GM12878 (cell line): Measurements from ENCODE around the gene FHL1. TPM values are rescaled to one million over a fixed set of nuclear protein-coding genes. Genes with fewer than 3 reads are reported as not detected.

Source experiments
- ATAC-seq: fragments of 200-7000 bp; cut with Tn5 transposase; 3 replicates; pipeline ENCODE4 v1.9.1; 2020; ENCODE audit warnings: mild to moderate bottlenecking, moderate library complexity
- BruUV-seq: library from RNA; stranded (reverse); fragments of 400-500 nt; replicated peaks from 2 replicates; lab custom pipeline; 2021; lab: Mats Ljungman, UMichigan
- CTCF ChIA-PET: fragments of 300-600 bp; sonication (Branson Sonifier 250); formaldehyde crosslinking; extraction: SDS; loops from one replicate; lab custom pipeline; 2021; ENCODE audit warnings: inconsistent platforms; lab: Yijun Ruan, JAX
- POLR2A ChIA-PET: fragments of 350-600 bp; formaldehyde crosslinking; extraction: SDS; loops from one replicate; lab custom pipeline; 2021; ENCODE audit warnings: inconsistent platforms; lab: Charles Lee
- RAD21 ChIA-PET: fragments of 300-600 bp; sonication (Branson Sonifier 250); formaldehyde crosslinking; loops from one replicate; lab custom pipeline; 2023; ENCODE audit warnings: antibody characterized with exemption; ENCODE audit not compliant: unreplicated experiment; lab: Charles Lee
- SMC1A ChIA-PET: fragments of 300-600 bp; sonication (Branson Sonifier 250); formaldehyde crosslinking; loops from one replicate; lab custom pipeline; 2023; ENCODE audit not compliant: unreplicated experiment, uncharacterized antibody; lab: Charles Lee
- DNase-seq: peaks from one replicate; pipeline ENCODE4 v3.0.0-alpha.2; 2011; ENCODE audit warnings: low read depth, low spot score
- FAIRE-seq: peaks from 3 replicates; lab custom pipeline; 2011; peaks lifted over from hg19 to GRCh38; lab: Jason Lieb, UNC
- H2AFZ ChIP-seq: 2 replicates; pipeline ENCODE4 v1.6.0; 2011; ENCODE audit warnings: low read depth, low read length, control low read depth; ENCODE audit not compliant: control insufficient read depth
- H3K27ac ChIP-seq: 2 replicates; pipeline ENCODE4 v1.5.1; 2011; ENCODE audit warnings: control low read depth; ENCODE audit not compliant: control insufficient read depth, insufficient read depth
- H3K27me3 ChIP-seq, 2 experiments: replicated peaks in 1 of 2; 2 replicates each; pipeline versions ENCODE4 v1.6.0 to v1.6.1; 2011; ENCODE audit warnings: low read length in 1 of 2; ENCODE audit not compliant: control insufficient read depth in 2 of 2, insufficient read depth in 2 of 2
- H3K36me3 ChIP-seq, 2 experiments: 2 replicates each; pipeline ENCODE4 v1.5.1; 2011; ENCODE audit warnings: low read length in 1 of 2; ENCODE audit not compliant: control insufficient read depth in 2 of 2, insufficient read depth in 2 of 2
- H3K4me1 ChIP-seq: 2 replicates; pipeline ENCODE4 v1.6.1; 2011; ENCODE audit warnings: mild to moderate bottlenecking, low read length, moderate library complexity, mixed read lengths; ENCODE audit not compliant: control insufficient read depth, insufficient read depth
- H3K4me2 ChIP-seq: 2 replicates; pipeline ENCODE4 v1.6.0; 2011; ENCODE audit warnings: control low read depth; ENCODE audit not compliant: control insufficient read depth, insufficient read depth
- H3K4me3 ChIP-seq: fragments of 200-600 bp; sonication (generic); 2 replicates; pipeline ENCODE4 v1.5.1; 2016
- H3K79me2 ChIP-seq: 2 replicates; pipeline ENCODE4 v1.6.0; 2011; ENCODE audit warnings: low read length; ENCODE audit not compliant: control insufficient read depth, insufficient read depth
- H3K9ac ChIP-seq: 2 replicates; pipeline ENCODE4 v1.8.0; 2011; ENCODE audit warnings: low read length, control low read depth, mixed read lengths; ENCODE audit not compliant: control insufficient read depth, insufficient read depth
- H3K9me3 ChIP-seq: replicated peaks from 3 replicates; pipeline ENCODE4 v1.5.1; 2011; ENCODE audit warnings: mild to moderate bottlenecking, low read length; ENCODE audit not compliant: control insufficient read depth, insufficient read depth
- H4K20me1 ChIP-seq: 2 replicates; pipeline ENCODE4 v1.6.0; 2011; ENCODE audit not compliant: control insufficient read depth, insufficient read depth
- ATF7 ChIP-seq: fragments of 450-650 bp; IDR thresholded peaks from 2 replicates; pipeline ENCODE4 v1.6.1; 2016; ENCODE audit warnings: low read depth, mild to moderate bottlenecking
- BACH1 ChIP-seq: fragments of 450-650 bp; IDR thresholded peaks from 2 replicates; pipeline ENCODE4 v1.6.1; 2017; ENCODE audit warnings: mild to moderate bottlenecking, borderline replicate concordance
- CBFB ChIP-seq: IDR thresholded peaks from 2 replicates; pipeline ENCODE4 v1.6.1; 2016; ENCODE audit warnings: antibody characterized with exemption, low read depth
- CEBPB ChIP-seq, 2 experiments: fragments of 150-350 bp in 1 of 2; IDR thresholded peaks; 2 replicates each; pipeline ENCODE4 v1.6.1; 2012 to 2014; ENCODE audit warnings: low read depth in 2 of 2, low read length in 2 of 2, borderline replicate concordance in 1 of 2, inconsistent platforms in 1 of 2
- GABPA ChIP-seq: IDR thresholded peaks from 2 replicates; pipeline ENCODE4 v1.6.1; 2014; ENCODE audit warnings: antibody characterized with exemption, low read depth, mild to moderate bottlenecking, inconsistent platforms
- IKZF2 ChIP-seq, 2 experiments: fragments of 450-650 bp; IDR thresholded peaks; 2 replicates each; pipeline ENCODE4 v1.6.1; 2017; ENCODE audit warnings: mild to moderate bottlenecking in 2 of 2, moderate library complexity in 2 of 2
- MTA3 ChIP-seq: IDR thresholded peaks from 2 replicates; pipeline ENCODE4 v1.6.1; 2012; ENCODE audit warnings: low read length, inconsistent platforms, borderline replicate concordance
- NR2C2 ChIP-seq: IDR thresholded peaks from 2 replicates; pipeline ENCODE4 v1.6.1; 2011; ENCODE audit warnings: borderline replicate concordance, low read depth; ENCODE audit not compliant: control insufficient read depth, insufficient read length
- RELA ChIP-seq: fragments of 450-650 bp; IDR thresholded peaks from 2 replicates; pipeline ENCODE4 v1.8.0; 2014; ENCODE audit warnings: borderline replicate concordance; ENCODE audit not compliant: partially characterized antibody
- SMAD1 ChIP-seq: fragments of 450-650 bp; IDR thresholded peaks from 2 replicates; pipeline ENCODE4 v1.6.1; 2018; ENCODE audit warnings: mild to moderate bottlenecking, low read depth; ENCODE audit not compliant: partially characterized antibody
- WGBS: methylation state at CpG from one replicate; pipeline ENCODE4 v1.1.6; 2016; ENCODE audit warnings: low lambda C conversion rate; ENCODE audit not compliant: insufficient replicate concordance, insufficient coverage; ENCODE audit errors: missing lambda C conversion rate; 5-methylcytosine and 5-hydroxymethylcytosine counted together
- in situ Hi-C: fragments of 300-500 bp; cut with MboI; formaldehyde crosslinking; loops from 9 replicates; pipeline ENCODE4 v1.14.3; 2018; ENCODE audit warnings: mixed read lengths
- intact Hi-C: fragments of 100-400 bp; cut with micrococcal nuclease; formaldehyde crosslinking; loops from one replicate; pipeline ENCODE4 v1.14.2; 2022; ENCODE audit not compliant: unreplicated experiment
- polyA plus RNA-seq, 11 experiments: library from polyadenylated mRNA; depleted of rRNA in 4 of 11; unstranded in 6 of 11; stranded (reverse) in 5 of 11; fragments of >200 nt; fragmentation: Nextera tagmentation in 4 of 11; fragmentation: Illumina TruSeq in 1 of 11; extraction: Ambion mirVana in 4 of 11; extraction: Trizol in 1 of 11; gene quantifications; 1 replicate in 1 of 11; 2 replicates in 10 of 11; pipeline versions ENCODE4 v1.2.1 to v1.2.3, GENCODE V29; 2011 to 2016; ENCODE audit warnings: inconsistent platforms in 2 of 11, missing spikeins in 2 of 11, low read depth in 1 of 11
- total RNA-seq, 4 experiments: library from RNA; depleted of rRNA in 3 of 4; stranded (reverse); fragments of >200 nt in 3 of 4; fragmentation: Illumina TruSeq in 1 of 4; extraction: Trizol in 1 of 4; gene quantifications; 2 replicates each; pipeline versions ENCODE4 v1.2.1 to v1.2.3, GENCODE V29; 2013 to 2021
- TF ChIP-seq, protein P1 (sequence below): IDR thresholded peaks from 2 replicates; pipeline ENCODE4 v1.6.1; 2012; ENCODE audit warnings: mild to moderate bottlenecking, low read depth, low read length
- TF ChIP-seq, protein P2 (sequence below): fragments of 450-650 bp; IDR thresholded peaks from 2 replicates; pipeline ENCODE4 v1.6.1; 2017; ENCODE audit warnings: mild to moderate bottlenecking, moderate library complexity
- TF ChIP-seq, protein P3 (sequence below): IDR thresholded peaks from 2 replicates; pipeline ENCODE4 v1.6.1; 2012; ENCODE audit warnings: low read depth, low read length, improper control_type of control experiment
- TF ChIP-seq, protein P4 (sequence below): fragments of 450-650 bp; IDR thresholded peaks from 2 replicates; pipeline ENCODE4 v1.6.1; 2017; ENCODE audit warnings: borderline replicate concordance

Gene FHL1
- total and polyA plus RNA-seq, 10 of the 15 experiments (the other 5 are each of a cell fraction or from before 2014, with no cell fraction given): 0.13 to 0.59 (median 0.34) TPM; not detected in 1

DNA sequence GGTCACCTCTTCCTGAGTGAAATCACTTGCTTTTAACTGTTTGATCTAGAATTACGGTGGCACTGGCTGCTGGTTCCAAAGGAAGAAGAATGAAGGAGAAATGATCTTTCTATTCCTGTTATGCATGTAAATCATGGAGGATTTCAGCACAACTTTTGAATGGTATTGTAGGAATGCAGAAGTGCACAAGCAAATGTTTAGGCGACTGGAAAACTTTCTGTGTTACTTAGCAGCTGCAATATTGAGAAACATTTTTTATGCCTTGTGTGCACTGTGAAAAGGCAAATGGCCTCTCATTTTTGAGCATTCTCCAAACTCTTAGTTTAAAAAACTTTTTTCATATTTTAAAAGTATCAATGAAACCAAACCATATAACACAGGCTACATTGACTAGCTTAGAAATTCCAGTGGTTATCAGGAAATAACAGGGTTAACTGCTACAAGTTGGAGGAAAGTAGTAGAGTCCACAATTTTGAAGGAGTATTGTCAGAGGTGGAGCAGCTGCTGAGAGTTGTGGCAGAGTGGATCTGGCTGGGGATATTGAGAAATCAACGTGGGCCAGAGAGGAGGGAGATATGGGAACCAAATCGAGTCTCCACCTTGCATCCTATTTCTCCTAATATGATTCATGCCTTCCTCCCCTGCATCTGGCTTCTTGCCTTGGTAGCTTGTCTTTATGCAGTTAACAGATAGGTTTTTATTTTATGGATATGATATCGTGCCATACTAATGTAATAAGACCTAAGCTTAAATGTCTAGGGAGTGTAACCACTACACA, 32.0 kb upstream of the FHL1 start:
- 8% methylated on average over 5 of the region's 5 CpGs for WGBS
- SMC1A ChIA-PET: no interaction called here
- H3K4me2 ChIP-seq: no peak overlapping the region

More for the DNA sequence above, 32.0 kb upstream of the FHL1 start:
- Histone ChIP-seq H3K79me2 (no peaks in the 10 kb centered on the region), H3K9me3 (no peaks in the 10 kb centered on the region), H3K27ac (no peak overlapping the region), H4K20me1 (no peaks in the 10 kb centered on the region), H3K27me3 (no peaks in the 10 kb centered on the region), H2AFZ (no peak overlapping the region), H3K9ac (no peak overlapping the region), H3K36me3 (no peaks in the 10 kb centered on the region), H3K4me3 (no peak overlapping the region), H3K4me1 (no peaks in the 10 kb centered on the region)
- ChIA-PET RAD21 (no interaction called here), POLR2A (no interaction called here), CTCF (no interaction called here)
- no peak for FAIRE-seq
- TF ChIP-seq NR2C2 (no peak), ATF7 (no peak), CEBPB (IDR thresholded peaks at IDR 0.05; ENCODE audit: borderline replicate concordance in 1 of 2, low read depth in 2 of 2, low read length in 2 of 2) (no peak), SMAD1 (no peak), CBFB (no peak), GABPA (no peak), IKZF2 (IDR thresholded peaks at IDR 0.05) (no peak), MTA3 (no peak), RELA (no peak), BACH1 (no peak)
- TF ChIP-seq, protein P1, sequence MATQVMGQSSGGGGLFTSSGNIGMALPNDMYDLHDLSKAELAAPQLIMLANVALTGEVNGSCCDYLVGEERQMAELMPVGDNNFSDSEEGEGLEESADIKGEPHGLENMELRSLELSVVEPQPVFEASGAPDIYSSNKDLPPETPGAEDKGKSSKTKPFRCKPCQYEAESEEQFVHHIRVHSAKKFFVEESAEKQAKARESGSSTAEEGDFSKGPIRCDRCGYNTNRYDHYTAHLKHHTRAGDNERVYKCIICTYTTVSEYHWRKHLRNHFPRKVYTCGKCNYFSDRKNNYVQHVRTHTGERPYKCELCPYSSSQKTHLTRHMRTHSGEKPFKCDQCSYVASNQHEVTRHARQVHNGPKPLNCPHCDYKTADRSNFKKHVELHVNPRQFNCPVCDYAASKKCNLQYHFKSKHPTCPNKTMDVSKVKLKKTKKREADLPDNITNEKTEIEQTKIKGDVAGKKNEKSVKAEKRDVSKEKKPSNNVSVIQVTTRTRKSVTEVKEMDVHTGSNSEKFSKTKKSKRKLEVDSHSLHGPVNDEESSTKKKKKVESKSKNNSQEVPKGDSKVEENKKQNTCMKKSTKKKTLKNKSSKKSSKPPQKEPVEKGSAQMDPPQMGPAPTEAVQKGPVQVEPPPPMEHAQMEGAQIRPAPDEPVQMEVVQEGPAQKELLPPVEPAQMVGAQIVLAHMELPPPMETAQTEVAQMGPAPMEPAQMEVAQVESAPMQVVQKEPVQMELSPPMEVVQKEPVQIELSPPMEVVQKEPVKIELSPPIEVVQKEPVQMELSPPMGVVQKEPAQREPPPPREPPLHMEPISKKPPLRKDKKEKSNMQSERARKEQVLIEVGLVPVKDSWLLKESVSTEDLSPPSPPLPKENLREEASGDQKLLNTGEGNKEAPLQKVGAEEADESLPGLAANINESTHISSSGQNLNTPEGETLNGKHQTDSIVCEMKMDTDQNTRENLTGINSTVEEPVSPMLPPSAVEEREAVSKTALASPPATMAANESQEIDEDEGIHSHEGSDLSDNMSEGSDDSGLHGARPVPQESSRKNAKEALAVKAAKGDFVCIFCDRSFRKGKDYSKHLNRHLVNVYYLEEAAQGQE: no peak
- TF ChIP-seq, protein P2, sequence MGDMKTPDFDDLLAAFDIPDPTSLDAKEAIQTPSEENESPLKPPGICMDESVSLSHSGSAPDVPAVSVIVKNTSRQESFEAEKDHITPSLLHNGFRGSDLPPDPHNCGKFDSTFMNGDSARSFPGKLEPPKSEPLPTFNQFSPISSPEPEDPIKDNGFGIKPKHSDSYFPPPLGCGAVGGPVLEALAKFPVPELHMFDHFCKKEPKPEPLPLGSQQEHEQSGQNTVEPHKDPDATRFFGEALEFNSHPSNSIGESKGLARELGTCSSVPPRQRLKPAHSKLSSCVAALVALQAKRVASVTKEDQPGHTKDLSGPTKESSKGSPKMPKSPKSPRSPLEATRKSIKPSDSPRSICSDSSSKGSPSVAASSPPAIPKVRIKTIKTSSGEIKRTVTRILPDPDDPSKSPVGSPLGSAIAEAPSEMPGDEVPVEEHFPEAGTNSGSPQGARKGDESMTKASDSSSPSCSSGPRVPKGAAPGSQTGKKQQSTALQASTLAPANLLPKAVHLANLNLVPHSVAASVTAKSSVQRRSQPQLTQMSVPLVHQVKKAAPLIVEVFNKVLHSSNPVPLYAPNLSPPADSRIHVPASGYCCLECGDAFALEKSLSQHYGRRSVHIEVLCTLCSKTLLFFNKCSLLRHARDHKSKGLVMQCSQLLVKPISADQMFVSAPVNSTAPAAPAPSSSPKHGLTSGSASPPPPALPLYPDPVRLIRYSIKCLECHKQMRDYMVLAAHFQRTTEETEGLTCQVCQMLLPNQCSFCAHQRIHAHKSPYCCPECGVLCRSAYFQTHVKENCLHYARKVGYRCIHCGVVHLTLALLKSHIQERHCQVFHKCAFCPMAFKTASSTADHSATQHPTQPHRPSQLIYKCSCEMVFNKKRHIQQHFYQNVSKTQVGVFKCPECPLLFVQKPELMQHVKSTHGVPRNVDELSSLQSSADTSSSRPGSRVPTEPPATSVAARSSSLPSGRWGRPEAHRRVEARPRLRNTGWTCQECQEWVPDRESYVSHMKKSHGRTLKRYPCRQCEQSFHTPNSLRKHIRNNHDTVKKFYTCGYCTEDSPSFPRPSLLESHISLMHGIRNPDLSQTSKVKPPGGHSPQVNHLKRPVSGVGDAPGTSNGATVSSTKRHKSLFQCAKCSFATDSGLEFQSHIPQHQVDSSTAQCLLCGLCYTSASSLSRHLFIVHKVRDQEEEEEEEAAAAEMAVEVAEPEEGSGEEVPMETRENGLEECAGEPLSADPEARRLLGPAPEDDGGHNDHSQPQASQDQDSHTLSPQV: no peak
- TF ChIP-seq, protein P3, sequence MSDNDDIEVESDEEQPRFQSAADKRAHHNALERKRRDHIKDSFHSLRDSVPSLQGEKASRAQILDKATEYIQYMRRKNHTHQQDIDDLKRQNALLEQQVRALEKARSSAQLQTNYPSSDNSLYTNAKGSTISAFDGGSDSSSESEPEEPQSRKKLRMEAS: no peak
- TF ChIP-seq, protein P4, sequence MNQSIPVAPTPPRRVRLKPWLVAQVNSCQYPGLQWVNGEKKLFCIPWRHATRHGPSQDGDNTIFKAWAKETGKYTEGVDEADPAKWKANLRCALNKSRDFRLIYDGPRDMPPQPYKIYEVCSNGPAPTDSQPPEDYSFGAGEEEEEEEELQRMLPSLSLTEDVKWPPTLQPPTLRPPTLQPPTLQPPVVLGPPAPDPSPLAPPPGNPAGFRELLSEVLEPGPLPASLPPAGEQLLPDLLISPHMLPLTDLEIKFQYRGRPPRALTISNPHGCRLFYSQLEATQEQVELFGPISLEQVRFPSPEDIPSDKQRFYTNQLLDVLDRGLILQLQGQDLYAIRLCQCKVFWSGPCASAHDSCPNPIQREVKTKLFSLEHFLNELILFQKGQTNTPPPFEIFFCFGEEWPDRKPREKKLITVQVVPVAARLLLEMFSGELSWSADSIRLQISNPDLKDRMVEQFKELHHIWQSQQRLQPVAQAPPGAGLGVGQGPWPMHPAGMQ: no peak
- intact Hi-C loops: no loop called here
- no TSS peak for BruUV-seq
- DNase-seq: no peak
- ATAC-seq: no peak
- in situ Hi-C loops: no loop called here
